Adrenal gland (tissue), 12 donors: ENCODE measurements around the gene CFAP74. TPM values are rescaled to one million over a fixed set of nuclear protein-coding genes. Genes with fewer than 3 reads are reported as not detected.

ENCODE experiments used
- DNase-seq, 7 donors: peaks; one replicate each; pipeline ENCODE4 v3.0.0-alpha.2; 2019 to 2020
- H3K27ac ChIP-seq, 5 donors: fragments of 200-600 bp; sonication (generic) in 4 of 5; 1 replicate in 3 of 5; 2 replicates in 2 of 5; pipeline versions ENCODE4 v1.5.1 to v1.8.0; 2016 to 2020; ENCODE audit warnings: mild to moderate bottlenecking in 1 of 5
- H3K27me3 ChIP-seq: fragments of 200-600 bp; 2 replicates; pipeline ENCODE4 v1.8.0; 2021
- H3K36me3 ChIP-seq, 2 donors: fragments of 200-600 bp; replicated peaks in 1 of 2; 1 replicate in 1 of 2; 2 replicates in 1 of 2; pipeline versions ENCODE4 v1.5.1 to v1.8.0; 2018 to 2022
- H3K4me1 ChIP-seq, 2 donors: fragments of 200-600 bp; replicated peaks in 1 of 2; 1 replicate in 1 of 2; 2 replicates in 1 of 2; pipeline versions ENCODE4 v1.5.1 to v1.8.0; 2018 to 2021
- H3K4me3 ChIP-seq, 4 donors: fragments of 200-600 bp; sonication (generic) in 3 of 4; one replicate each; pipeline ENCODE4 v1.5.1; 2016 to 2018
- H3K9me3 ChIP-seq, 3 donors: fragments of 200-600 bp; sonication (generic) in 1 of 3; replicated peaks in 1 of 3; 1 replicate in 2 of 3; 2 replicates in 1 of 3; pipeline versions ENCODE4 v1.5.1 to v1.8.0; 2016 to 2021
- CTCF ChIP-seq, 6 experiments: fragments of 450-650 bp in 4 of 6; fragments of 200-600 bp in 2 of 6; sonication (generic) in 1 of 6; IDR thresholded peaks; 1 replicate in 5 of 6; 2 replicates in 1 of 6; pipeline versions ENCODE4 v1.5.1 to v1.8.0; 2016 to 2021; ENCODE audit warnings: antibody characterized with exemption in 6 of 6, mild to moderate bottlenecking in 2 of 6, moderate library complexity in 1 of 6
- POLR2A ChIP-seq, 2 donors: fragments of 450-650 bp; IDR thresholded peaks; one replicate each; pipeline ENCODE4 v1.6.1; 2017; ENCODE audit warnings: antibody characterized with exemption in 2 of 2, mild to moderate bottlenecking in 2 of 2, moderate library complexity in 1 of 2
- WGBS, 4 donors: extraction: QIAGEN DNeasy Blood & Tissue Kit in 2 of 4; methylation state at CpG; one replicate each; pipeline versions ENCODE4 v1.1.5 to v1.1.7; 2013 to 2017; 5-methylcytosine and 5-hydroxymethylcytosine counted together
- intact Hi-C, 2 donors: fragments of 100-400 bp; cut with DNase I; formaldehyde crosslinking; loops; one replicate each; pipeline versions ENCODE4 v1.14.1 to v1.15.0; 2022 to 2023
- polyA plus RNA-seq, 3 donors: library from polyadenylated mRNA; stranded (reverse); fragments of 200-250 nt in 2 of 3; fragments of 350-450 nt in 1 of 3; fragmentation: Illumina TruSeq in 1 of 3; extraction: RNeasy Lipid Tissue Mini Kit (QIAGEN cat#74804) in 1 of 3; gene quantifications; one replicate each; pipeline ENCODE4 v1.2.3, GENCODE V29; 2013 to 2014
- total RNA-seq, 9 donors: library from RNA; depleted of rRNA in 4 of 9; stranded (reverse); fragments of >200 nt in 4 of 9; fragments of 120-200 nt in 1 of 9; fragmentation: NEBNext Ultra II Directional in 1 of 9; extraction: Animal tissue kit (Norgen Biotek cat#: 25700) in 1 of 9; gene quantifications; one replicate each; pipeline versions ENCODE4 v1.1.0 to v1.2.4, GENCODE V29; 2013 to 2023
- donor health status: healthy with polysubstance abuse.
- donor health status: Bipolar disorder and iron deficiency.
- donor health status: DM: yes; HTN: yes; CAD: no.
- donor health status: DM: no; HTN: no; CAD: no.
- donor health status: DM: no; HTN: no; CAD: no.
- donor health status: DM: yes; HTN: yes; CAD: no.

CFAP74 gene
- total and polyA plus RNA-seq, 12 donors: 0.11 to 7.6 (median 2.8) TPM; not detected in 1

- H3K27me3 ChIP-seq: peaks cover 32% of the 10 kb centered on the region
- intact Hi-C loops: no loop called here
- no peaks in the 10 kb centered on the region for H3K36me3 ChIP-seq
- no peak overlapping the region for H3K4me3 ChIP-seq
- no peaks in the 10 kb centered on the region for H3K9me3 ChIP-seq
- H3K27ac ChIP-seq: no peak overlapping the region
- 85 to 91% (median 90%) methylated on average over 9 to 25 of the region's 25 CpGs for WGBS, 4 donors
- DNase-seq: peak in 1 of 7 donors; percentile 16
- TF ChIP-seq CTCF (IDR thresholded peaks at IDR 0.05) (no peak), POLR2A (IDR thresholded peaks at IDR 0.05) (no peak)
- peaks cover 5 to 16% of the 10 kb centered on the region in 2 donors for H3K4me1 ChIP-seq
These were observed 18.0 kb upstream of the CFAP74 start for GRCh38 chr1:2021550-2021949.

GRCh38 chr1:2020310-2020655 lies 16.7 kb upstream of the CFAP74 start:
- H3K4me1 ChIP-seq: peaks cover 3 to 7% of the 10 kb centered on the region in 2 donors
- H3K36me3 ChIP-seq: no peaks in the 10 kb centered on the region
- no peak overlapping the region for H3K4me3 ChIP-seq
- H3K9me3 ChIP-seq: no peaks in the 10 kb centered on the region
- TF ChIP-seq POLR2A (IDR thresholded peaks at IDR 0.05) (no peak), CTCF (IDR thresholded peaks at IDR 0.05) (no peak)
- DNase-seq: no peak
- 86 to 95% (median 90%) methylated on average over 5 to 11 of the region's 11 CpGs for WGBS, 4 donors
- H3K27me3 ChIP-seq: peaks cover 32% of the 10 kb centered on the region
- no peak overlapping the region for H3K27ac ChIP-seq
- intact Hi-C loops: no loop called here

- H3K4me1 ChIP-seq: peaks cover 0 to 4% of the 10 kb centered on the region in 2 donors
- TF ChIP-seq POLR2A (IDR thresholded peaks at IDR 0.05): no peak
- TF ChIP-seq CTCF (IDR thresholded peaks at IDR 0.05): no peak
- H3K9me3 ChIP-seq: no peaks in the 10 kb centered on the region
- WGBS, 4 donors: 13 to 67% (median 17%) methylated on average over 1 to 61 of the region's 61 CpGs
- H3K4me3 ChIP-seq: peak overlapping the region in 1 of 4 donors; percentile 55
- DNase-seq: peak in 1 of 7 donors; percentile 42
- H3K27me3 ChIP-seq: peaks cover 32% of the 10 kb centered on the region
- H3K36me3 ChIP-seq: no peaks in the 10 kb centered on the region
- H3K27ac ChIP-seq: no peak overlapping the region
- intact Hi-C loops: no loop called here
These were observed 16.2 kb upstream of the CFAP74 start for GRCh38 chr1:2019571-2020309.

- Histone ChIP-seq H3K4me1 (peaks cover 0 to 4% of the 10 kb centered on the region in 2 donors), H3K9me3 (no peaks in the 10 kb centered on the region), H3K27ac (no peak within 1 kb of the TSS), H3K36me3 (no peaks in the 10 kb centered on the region), H3K4me3 (peak within 1 kb of the TSS in 1 of 4 donors; percentile 55), H3K27me3 (peaks cover 32% of the 10 kb centered on the region)
- DNase-seq: peak in 2 of 7 donors; percentile 15 to 29
- TF ChIP-seq POLR2A (IDR thresholded peaks at IDR 0.05): no peak
- TF ChIP-seq CTCF (IDR thresholded peaks at IDR 0.05): no peak
- intact Hi-C loops: no loop called here
- WGBS, 4 donors: 0 to 1% methylated on average over 35 to 39 of the region's 60 CpGs; no CpG with 5 or more reads in 2 of the 4 donors
These were observed 15.6 kb upstream of the CFAP74 start, which contains the start of gene GABRD for GRCh38 chr1:2019172-2019543. Gene GABRD, plus strand, starts transcription at chr1:2019345. Its CDS starts 79 bp downstream, at chr1:2019424.
